Left ventricle myocardium superior (tissue), 1 donor: ENCODE results near the gene UBE2J2. TPM values are rescaled to one million over a fixed set of nuclear protein-coding genes. Genes with fewer than 3 reads are reported as not detected.

Source experiments
- ATAC-seq: fragments of 200-7000 bp; cut with Tn5 transposase; one replicate; pipeline ENCODE4 v1.9.1; 2020; ENCODE audit warnings: mild to moderate bottlenecking, moderate library complexity
- DNase-seq: peaks from one replicate; pipeline ENCODE4 v3.0.0-alpha.2; 2020
- intact Hi-C: fragments of 100-400 bp; cut with micrococcal nuclease; formaldehyde crosslinking; loops from one replicate; pipeline ENCODE4 v1.11.0; 2022
- total RNA-seq: library from RNA; stranded (reverse); fragmentation: NEBNext Ultra II Directional; extraction: Animal tissue kit (Norgen Biotek cat#: 25700); gene quantifications from one replicate; pipeline ENCODE4 v1.2.1, GENCODE V29; 2021
- donor health status: DM: no; HTN: yes; CAD: no; lungs with severe emphysema.

The UBE2J2 gene
- total RNA-seq, 1 donor from 2014 or later = 39.5 TPM

- intact Hi-C loops = no loop called here
- no peak for DNase-seq
Measured at GRCh38 chr1:1310476-1311053, 36.9 kb upstream of the UBE2J2 start.

GRCh38 chr1:1310109-1310385 lies 36.4 kb upstream of the UBE2J2 start:
- intact Hi-C loops = no loop called here
- DNase-seq (no peak), ATAC-seq (no peak)

More at GRCh38 chr1:1310476-1311053, 36.9 kb upstream of the UBE2J2 start:
- ATAC-seq = no peak

GRCh38 chr1:1309251-1310108 lies 35.8 kb upstream of the UBE2J2 start:
- intact Hi-C loops = no loop called here
- DNase-seq (no peak), ATAC-seq (no peak)

DNA sequence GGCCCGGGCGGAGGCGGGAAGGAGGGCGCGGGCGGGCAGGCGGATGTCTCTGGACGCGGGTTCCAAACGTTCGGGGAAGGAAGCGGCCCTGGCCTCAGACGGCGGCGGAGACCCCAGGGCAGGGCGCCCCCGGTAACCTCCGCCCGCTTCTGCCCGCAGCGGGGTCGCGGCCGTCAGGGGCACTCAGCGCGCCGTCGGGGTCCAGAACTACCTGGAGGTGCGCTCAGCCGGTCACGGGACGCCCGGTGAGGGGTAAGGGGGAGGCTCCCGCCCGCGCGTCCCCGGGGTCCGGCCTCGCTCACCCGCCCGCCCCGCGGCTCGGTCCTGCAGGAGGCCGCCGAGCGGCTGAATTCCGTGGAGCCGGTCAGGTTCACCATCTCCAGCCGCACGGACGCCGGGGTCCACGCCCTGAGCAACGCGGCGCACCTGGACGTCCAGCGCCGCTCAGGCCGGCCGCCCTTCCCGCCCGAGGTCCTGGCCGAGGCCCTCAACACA lies 35.1 kb upstream of the UBE2J2 start:
- peak; percentile 68 for DNase-seq
- ATAC-seq = peak; percentile 0
- intact Hi-C loops = no loop called here

- DNase-seq (peak; percentile 94), ATAC-seq (peak; percentile 75)
- intact Hi-C loops = no loop called here
Measured at GRCh38 chr1:1307923-1308755, 34.5 kb upstream of the UBE2J2 start, which contains the start of the genes ACAP3 and PUSL1. ACAP3 (minus strand) TSS chr1:1307930; CDS start chr1:1307815, 115 bp downstream. PUSL1 (plus strand) TSS chr1:1308597; CDS start chr1:1308644, 47 bp downstream.

DNA sequence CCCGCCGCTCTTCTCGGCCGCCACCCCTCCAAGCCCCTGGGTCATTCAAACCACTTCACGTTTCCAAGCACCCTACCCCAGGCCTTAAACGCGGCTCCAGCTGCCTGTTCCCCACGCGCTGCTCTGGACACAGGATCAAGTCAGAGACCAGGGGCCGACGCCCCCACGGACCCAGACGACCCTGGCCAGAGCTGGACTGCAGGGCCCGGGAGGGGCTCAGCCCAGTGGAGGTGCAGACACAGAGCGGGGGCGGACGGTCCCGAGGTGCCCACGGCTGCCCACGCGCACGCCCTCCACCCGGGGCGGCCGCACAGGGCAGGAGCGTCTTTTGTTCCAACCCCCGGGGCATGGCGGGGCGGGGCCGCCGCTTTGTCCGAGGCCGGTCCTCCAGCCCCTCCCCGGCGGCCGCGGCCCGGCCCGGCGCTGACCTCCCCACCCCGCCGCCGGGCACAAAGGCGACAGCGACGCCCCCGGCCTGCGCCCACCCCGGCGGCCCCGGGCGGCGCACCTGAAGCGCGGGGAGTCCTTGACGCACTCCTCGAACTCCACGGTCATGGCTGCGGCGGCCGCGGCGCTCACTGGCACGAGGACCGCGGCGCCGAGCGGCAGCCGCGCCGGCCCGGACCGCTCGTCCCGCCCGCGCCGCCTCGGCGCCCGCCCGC lies 33.7 kb upstream of the UBE2J2 start:
- ATAC-seq = peak; percentile 1
- peak; percentile 80 for DNase-seq
- intact Hi-C loops = no loop called here

DNA sequence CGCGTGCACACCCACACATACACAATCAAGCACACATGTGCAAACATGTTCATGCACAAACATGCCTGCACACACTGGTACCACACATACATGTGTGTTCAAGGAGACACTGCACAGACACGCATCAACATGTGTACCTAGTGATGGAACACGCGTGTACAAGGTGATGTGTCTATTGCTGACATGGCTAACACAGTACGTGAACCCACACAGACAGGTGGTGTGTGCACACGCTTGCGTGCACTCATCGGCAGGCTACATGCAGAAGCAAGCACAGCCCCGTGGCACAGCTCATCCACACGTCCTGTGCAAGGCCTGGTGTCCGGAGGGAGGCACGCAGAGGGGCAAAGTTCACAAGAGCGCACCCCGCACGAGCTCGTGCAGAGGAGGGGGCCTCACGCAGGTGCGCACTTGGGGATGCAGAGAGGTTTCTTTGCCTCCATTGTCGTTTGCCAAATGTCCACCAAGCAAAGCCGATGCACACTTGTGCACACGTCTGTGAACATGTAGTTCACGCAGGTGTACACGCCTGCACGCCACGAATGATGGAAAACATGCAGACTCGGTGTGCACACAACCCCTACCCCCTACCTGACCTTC lies 33.1 kb upstream of the UBE2J2 start:
- intact Hi-C loops = no loop called here
- no peak for ATAC-seq
- no peak for DNase-seq

DNA sequence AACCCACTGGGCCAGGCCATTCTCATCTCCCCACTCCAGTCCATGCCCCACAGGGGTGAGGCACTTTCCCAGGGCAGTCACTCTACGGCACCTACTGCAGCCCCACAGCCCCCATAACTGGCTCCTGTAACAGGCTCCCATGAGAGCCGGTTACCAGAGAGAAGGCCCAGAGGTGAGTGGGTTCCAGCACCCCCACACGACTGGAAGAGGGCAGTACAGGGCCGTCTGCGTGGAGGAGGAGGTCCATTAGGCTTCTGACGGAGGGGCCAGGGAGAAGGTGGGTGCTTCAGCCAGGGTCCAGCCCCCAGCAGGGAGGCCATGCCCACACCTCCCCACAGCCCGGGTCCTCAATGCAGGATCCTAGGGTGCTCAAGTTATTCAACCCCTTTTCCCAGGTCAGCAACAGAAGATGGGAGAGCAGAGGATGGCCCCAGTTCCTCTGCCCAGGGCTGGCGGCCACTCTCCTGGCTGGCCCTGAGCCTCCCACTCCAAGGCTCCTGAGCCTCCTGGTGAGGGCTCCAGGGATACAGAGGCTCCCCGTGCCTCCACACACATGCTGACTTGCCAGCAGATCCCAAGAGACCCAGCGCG lies 32.5 kb upstream of the UBE2J2 start:
- no peak for DNase-seq
- ATAC-seq = no peak
- intact Hi-C loops = no loop called here

DNA sequence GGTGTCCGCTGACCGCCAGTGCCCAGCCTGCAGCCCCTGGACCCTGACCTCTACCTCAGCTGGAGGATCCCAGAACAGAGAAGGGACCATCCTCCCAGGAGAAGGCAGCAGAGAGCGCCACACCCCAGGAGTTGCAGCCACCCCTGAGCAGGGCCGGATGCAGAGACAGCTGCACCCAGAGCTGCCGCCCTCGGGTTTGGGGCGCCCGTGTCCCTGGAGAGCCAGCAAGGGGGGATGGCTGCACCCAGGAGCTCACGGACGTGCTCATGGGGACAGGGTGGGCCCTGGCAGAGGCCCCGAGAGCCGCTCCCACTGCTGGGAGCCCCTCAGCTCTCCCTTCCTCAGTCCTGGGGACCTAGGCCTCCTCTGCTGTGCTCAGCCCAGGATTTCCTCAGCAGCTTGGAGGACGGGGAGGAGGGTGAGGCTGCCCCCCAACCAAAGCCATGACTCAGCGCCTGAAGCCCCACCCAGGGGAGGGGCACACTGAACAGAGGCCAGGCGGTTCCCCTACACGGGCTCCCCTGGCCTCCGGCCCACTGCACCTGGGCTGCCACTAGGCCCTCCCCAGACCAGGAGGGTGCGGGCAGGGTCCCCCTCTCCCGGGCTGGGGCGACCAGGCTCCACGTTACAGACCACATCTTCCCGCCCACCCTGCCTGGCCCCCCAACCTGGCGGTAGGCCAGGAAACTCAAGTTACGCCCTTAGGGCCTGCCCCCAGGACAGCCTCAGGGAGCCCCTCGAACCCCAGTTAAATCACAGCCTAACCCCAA lies 31.8 kb upstream of the UBE2J2 start:
- peak; percentile 24 for ATAC-seq
- intact Hi-C loops = no loop called here

DNA sequence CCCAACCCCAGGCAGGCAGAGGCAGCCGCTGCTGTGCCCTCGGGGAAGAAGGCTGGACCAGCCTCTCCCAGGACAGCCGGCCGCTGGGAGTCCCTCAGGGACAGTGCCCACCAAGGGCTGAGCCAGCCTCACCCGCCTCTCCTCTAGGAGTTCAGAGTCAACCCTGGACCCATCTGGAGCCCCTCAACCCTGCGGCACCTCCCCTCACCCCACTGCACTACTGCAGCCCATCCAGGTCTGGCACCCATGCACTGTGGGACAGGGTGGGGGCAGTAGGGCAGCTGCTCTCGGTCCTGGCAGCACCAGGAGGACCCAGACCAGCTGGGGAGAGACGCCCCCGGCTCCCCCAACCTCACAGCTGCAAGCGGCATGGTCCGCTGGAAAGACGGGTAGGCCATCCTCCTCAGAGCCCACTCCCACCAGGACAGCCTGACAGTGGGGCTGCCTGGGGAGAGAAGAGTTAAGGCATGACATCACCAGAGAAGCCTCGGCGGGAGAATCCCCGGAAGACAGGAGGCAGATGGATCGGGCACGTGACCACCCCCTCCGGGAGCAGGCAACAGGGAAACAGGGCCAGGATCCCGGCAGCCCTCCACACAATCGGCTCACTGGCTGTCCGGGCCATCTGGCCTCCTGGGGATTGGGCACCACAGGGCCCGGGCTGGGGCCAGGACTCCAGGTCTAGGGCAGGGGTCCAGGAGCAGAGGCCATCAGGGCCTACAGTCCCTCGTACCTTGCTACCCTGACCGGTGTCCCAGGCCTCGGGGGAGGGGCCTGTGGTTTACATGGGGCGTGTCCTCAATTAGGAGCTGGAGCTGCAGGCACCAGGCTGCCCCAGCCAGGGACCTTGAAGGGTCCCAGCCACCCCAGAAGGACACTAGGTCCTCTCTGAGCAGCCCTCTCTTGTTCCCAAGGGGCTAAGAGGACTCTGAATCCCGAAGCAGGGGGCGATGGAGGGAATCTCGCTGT lies 31.0 kb upstream of the UBE2J2 start:
- DNase-seq = peak; percentile 85
- ATAC-seq = peak; percentile 18
- intact Hi-C loops = no loop called here

More for the DNA sequence above, 31.8 kb upstream of the UBE2J2 start:
- peak; percentile 83 for DNase-seq

GRCh38 chr1:1303736-1304135 lies 30.1 kb upstream of the UBE2J2 start:
- no peak for DNase-seq
- no peak for ATAC-seq
- intact Hi-C loops = no loop called here

DNA sequence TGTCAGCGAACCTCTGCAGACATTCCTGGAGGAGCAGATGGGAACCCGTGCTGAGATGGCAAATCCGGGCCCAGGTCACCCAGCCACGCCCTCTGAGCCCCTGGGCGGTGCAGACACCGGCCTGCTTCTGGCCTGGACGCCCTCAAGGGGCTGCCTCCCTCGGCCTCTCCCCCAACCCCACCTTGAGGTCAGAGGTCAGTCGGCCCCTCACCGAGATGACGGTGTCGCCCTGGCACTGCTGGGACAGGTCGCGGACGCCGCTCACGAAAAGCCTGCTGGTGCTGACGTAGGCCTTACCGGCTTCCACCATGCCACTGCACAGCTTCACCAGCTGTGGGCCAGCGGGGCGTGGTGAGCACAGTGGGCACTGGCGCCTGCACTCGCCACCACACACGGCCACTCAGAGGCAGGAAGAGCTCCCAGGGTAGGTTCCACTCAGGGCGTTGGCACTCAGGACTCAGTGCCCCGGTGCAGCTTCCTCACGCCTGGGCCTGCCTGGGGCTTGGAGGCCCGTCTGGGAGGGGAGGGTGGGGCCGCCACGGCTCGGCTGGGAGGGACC lies 29.4 kb upstream of the UBE2J2 start:
- no peak for ATAC-seq
- no peak for DNase-seq
- intact Hi-C loops = no loop called here

DNA sequence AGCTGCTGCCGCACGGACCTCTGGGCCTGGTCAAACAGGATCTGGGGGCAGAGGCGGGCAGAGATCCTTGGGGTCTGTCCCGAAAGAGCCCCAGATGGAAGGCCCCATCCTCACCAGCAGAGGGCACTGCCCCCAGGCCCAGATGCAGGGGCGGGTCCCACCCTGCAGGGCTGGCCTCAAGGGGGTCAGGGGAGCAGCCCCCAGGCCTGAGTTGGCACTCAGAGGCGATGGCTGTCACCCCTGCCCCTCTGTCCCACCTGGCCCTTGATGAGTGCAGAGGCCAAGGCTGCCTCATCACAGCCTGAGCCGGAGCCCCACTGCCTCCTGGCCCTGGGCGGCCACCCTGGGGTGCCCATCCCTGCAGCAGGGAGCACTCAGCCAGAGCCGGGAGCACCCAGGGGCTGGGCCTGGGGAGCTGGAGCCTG lies 28.4 kb upstream of the UBE2J2 start:
- intact Hi-C loops = no loop called here
- no peak for ATAC-seq
- no peak for DNase-seq

DNA sequence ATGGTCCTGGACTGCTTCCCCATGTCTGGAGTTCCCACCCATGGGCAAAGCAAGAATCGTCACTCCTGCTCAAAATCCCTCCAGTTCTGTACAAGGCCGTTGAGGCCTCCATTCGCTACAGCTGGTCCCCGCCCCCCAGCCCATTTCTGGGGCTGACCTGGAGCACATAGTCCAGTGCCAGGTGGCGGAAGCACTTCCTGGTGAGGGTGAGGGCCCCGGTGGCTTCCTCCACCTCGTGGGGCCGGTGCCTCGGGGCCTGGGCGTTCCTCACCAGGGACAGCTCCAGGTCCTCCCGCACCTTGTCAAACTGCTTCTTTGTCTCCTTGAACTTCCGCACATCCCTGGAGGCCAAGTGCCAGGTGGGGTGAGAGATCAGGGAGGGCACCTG lies 26.7 kb upstream of the UBE2J2 start:
- ATAC-seq (no peak), DNase-seq (no peak)
- intact Hi-C loops = no loop called here

GRCh38 chr1:1299686-1300351 lies 26.2 kb upstream of the UBE2J2 start:
- DNase-seq = no peak
- no peak for ATAC-seq
- intact Hi-C loops = no loop called here
